GM18909 (cell line): ENCODE measurements around the gene DOCK4.

Experiments used
- ATAC-seq: cut with Tn5 transposase; IDR thresholded peaks from one replicate; pipeline ENCODE4 v1.9.1; 2021; ENCODE audit warnings: mild to moderate bottlenecking; ENCODE audit not compliant: unreplicated experiment, poor library complexity

DOCK4 gene

DNA sequence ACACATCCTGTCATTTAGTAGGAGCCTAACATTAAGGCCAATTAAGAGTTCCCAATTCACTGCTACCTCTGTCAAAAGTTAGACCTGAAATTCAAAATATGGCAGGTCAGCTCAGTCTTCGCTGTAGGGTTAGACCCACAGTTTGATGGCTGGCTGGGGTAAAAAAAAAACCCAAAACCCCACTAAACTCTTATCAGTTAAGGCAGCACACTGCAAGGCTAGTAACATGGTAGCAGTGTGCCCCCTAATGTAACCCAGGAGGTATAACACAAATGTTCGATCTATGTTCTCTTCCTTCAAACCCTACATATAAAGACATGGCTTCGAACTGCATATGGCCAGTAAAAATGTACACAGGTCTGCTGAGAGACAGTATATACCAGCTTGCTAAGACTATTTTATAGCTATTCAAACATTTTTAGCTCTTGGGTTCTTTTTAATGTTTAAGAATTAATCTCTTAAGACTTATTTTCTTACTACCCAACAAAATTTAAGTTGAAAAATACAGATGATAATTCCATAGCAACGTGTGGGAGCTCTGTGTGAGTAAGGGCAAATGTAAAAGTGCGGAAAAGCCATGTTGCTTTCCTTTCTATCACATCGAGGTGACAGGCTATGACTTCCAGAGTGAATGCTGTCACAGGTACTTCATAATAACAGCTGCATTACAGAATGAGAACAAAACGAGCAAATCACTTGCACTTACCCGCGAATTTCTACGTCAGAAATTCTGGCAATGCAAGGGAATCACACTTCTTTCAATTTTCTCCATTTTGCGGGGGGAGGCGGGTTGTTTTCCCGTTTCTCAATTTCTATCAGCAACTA lies 475.5 kb downstream of the DOCK4 start:
- peak; percentile 83 for ATAC-seq

DNA sequence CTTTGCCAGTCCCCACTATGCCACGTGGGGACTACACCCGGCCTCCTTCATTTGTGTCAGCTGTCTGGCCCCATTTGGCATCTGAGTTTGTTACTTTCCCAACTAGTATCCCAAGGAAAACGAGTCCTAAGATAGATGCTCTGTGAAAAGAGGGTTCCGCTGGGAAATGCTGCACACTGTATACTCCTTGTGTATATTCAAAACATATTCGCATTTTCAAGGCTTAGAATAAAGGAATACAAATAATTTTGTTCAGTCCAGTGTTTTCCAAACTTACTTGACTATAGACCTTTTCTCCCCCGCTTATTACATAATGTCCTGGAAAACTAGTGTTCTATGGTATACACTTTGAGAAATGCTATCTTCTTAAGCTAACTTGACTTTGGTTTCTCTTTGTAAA lies 476.1 kb downstream of the DOCK4 start:
- no peak for ATAC-seq

DNA sequence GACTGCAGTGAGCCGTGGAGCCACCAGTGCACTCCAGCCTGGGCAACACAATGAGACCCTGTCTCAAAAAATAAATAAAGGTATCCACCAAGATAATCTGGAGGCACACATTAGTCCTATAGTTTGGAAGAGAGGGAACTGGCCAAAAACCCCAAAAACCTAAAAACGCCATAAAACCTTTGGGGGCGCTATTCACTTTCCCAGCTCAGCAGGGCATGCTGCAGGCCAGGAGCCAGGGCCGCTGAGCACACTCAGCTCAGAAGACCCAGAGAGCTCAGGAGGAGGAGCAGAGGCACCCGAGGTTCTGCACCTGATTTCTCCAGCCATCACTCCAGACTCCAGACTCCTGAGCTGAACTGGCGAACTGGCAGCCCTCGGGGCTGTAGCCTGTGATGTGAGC lies 476.7 kb downstream of the DOCK4 start:
- ATAC-seq, result no peak

DNA sequence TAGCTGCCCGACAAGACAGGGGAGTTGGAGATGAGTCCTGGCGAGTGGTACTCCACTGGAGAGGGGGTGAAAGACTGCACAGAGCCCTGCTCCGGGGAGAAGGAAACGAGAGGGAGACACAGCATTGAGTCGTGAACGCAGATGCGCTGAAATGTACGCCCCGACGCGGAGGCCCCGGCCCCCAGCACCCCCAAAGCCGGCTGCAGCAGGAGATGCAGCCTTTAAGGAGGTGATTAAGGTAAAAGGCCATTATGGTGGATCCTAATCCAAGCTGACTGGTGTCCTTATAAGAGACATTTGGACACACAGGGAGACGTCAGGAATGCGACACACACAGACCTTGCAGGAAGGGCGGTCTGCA lies 477.6 kb downstream of the DOCK4 start:
- ATAC-seq, result no peak

DNA sequence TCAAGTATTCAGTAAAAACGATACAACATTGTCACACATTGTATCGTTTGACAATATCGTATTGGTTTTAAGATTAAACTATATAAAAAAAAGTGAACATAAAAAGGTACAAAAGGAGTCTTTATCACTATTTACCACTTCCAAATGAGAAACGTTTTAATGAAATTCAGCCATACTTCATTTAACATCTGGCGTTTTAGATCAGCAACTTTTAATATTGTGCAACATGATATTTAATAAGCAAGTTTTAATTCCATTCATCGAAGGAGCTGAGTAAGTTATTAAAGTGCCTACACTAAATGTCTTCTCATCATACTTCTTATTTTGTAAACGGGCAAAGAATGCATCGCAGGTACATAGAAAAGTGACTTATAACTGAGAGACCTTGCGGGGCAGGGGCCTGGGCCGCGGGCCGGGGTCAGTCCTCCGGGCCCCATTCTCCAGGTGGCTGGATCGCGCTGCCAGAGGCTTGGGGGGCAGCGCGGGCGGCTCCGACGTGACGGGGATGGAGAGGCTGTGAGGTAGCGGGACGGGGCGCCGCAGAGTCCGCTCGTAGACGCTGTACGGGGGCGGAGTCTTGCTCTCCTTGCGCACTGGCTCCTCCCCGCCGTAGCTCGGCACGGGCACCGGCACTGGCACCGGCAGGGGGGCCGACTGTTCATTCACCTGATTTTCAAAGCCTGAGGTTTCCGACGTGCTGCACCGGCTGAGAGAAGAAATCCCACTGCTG lies 478.1 kb downstream of the DOCK4 start:
- ATAC-seq, result no peak

DNA sequence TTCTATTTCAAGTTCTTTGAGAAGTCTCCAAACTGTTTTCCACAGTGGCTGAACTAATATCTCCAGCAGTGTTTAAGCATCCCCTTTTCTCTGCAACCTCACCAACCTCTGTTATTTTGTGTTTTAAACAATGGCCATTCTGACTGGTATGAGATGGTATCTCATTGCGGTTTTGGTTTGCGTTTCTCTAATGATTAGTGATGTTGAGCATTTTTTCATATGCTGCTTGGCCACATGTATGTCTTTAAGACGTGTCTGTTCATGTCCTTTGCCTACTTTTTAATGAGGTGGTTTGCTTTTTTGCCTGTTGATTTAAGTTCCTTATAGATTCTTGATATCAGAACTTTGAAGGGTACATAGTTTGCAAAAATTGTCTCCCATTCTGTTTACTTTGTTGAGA lies 487.3 kb downstream of the DOCK4 start:
- ATAC-seq, result no peak

DNA sequence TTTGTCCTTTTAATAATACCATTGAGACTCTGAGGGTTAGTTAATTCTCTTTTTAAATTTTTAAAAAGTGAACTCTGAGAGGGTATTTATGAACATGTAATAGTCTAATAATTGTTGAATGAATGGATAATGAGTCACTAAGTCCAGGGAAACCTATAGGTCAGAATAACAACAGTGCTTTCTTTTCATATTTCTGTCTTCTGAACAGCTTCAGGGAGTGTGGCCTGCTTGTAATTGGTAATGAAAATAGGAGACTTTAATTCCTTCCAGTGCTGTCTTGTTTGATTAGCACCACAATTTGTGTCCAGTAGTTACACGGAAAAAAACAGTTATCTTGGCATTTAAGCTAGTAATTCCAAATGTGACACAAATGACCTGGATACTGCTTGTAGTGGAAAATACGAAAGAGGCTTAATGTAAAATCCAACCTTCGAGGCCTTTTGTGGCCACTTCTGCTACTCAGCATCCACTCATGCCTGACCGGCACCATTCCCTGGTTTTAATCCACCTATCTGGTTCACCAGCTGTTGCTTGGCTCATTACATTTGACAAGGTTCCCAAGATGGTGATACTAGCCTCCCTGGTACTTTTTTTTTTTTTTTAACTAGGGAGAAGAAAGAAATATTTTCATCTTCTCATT lies 494.7 kb downstream of the DOCK4 start:
- ATAC-seq, result no peak

DNA sequence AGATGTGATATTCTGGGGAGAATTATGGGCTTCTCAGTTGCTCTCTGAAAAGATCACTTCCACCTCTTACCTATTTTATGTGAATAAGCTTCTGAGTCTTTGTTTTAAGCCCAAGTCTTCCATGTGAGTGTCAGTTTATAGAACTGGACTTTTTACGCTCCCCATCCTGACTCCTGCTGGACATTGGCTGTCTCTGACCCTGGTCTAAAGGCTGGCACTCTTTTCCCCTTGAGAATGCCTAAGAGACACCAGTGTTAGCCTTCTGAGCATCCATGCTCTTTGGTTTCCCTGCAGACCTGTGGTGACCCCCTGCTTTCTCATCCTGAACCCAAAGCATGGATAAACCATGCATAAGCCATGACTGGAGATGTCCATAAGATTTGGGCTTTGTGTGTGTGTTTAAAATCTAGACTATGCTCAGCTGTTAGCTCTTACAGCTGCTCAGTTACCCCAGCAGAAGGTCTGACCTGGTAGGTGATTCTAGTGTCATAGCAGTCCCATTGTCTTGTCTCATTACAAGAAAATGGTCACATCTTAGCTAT lies 495.3 kb downstream of the DOCK4 start:
- no peak for ATAC-seq

DNA sequence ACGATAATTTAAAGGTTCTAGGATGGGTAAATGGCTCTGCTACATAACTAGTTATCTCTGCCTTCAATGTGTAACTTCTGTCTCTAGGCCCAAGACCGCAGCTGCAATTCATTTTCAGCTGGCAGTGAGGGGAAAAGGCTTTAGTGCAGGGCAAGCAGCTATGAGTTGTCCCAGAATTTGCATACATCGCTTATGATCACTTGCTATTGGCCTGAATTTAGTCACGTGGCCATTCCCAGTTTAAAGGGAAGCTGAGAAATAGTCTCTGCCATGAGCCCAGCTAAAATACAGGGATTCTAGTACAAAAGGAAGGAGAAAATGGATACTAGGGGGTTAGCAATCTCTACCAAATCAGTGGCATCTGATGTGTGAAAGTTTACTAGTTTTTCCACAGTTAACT lies 498.1 kb downstream of the DOCK4 start:
- ATAC-seq, result no peak

DNA sequence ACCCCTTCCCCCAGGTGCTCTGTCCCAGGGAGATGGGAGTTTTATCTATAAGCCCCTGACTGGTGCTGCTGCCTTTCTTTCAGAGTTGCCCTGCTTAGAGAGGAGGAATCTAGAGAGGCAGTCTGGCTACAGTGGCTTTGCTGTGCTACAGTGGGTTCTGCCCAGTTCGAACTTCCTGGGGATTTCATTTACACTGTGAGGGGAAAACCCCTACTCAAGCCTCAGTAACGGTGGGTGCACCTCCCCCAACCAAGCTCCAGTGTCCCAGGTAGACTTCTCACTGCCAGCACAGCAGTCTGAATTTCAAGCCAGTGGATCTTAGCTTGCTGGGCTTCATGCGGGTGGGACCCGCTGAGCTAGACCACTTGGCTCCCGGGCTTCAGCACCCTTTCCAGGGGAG lies 500.4 kb downstream of the DOCK4 start:
- no peak for ATAC-seq

DNA sequence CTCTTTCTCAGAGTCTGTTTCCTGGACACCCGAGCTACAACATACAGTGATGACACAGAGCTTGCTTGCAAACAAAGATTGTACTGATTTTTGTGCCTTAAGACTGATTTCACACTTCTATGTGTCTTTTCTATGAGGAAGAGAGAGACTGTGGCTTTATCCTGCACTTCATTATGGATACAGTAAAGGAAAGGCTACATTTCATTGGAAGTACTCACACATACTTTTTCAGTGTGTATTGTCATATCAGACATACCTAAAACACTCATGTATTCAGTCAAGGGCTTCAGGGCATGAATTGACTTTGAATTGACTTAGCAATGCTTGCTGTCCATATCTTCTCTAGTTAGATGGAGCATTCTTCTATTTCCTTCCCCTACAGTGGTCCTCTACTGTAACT lies 508.4 kb downstream of the DOCK4 start:
- no peak for ATAC-seq

DNA sequence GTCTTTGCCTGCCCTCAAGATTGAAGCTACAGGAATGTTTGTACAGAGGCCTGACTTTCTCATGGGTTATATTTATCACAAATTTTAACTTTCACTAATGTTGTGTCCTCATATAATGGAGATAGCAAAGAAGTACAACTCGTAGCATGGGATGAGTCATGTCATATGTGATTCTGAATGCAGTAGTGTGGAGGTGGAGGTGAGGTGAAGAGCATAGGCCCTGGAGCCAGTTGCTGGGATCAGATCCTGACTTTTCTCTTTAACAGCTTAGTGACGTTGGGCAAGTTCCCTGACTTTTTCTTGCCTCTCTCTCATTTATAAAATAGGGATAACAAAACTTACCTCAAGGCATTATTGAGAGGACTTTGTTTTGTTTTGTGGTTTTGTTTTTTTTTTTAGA lies 511.8 kb downstream of the DOCK4 start:
- ATAC-seq, result no peak

DNA sequence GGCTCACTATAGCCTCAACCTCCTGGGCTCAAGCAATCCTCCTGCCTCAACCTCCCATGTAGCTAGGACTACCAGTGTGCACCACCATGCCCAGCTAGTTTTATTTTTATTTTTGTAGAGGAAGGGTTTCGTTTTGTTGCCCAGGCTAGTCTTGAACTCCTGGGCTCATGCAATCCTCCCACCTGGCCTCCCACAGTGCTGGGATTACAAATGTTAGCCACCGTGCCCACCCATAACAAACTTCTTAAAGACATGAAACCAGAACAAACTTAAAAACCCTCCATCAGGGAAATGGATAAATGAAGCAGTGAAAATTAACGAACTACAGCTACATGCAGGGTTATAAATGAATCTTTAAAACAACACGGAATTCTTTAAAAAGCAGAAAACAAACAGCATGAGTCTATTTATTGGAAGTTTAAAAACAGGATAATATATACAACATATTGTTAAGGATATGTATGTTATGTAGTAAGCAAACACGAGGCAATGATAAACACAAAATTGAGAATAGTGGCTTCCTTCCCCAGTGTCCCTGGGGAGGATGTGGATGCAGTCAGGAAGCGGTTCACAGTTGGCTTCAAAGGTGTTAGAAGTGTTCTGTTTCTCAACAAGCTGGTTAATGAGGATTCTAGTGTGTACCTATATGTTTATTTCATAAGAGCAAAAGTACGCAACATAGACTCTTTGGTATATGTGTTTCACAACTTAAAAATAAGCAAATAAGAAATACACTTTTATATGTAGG lies 515.7 kb downstream of the DOCK4 start:
- ATAC-seq, result no peak

DNA sequence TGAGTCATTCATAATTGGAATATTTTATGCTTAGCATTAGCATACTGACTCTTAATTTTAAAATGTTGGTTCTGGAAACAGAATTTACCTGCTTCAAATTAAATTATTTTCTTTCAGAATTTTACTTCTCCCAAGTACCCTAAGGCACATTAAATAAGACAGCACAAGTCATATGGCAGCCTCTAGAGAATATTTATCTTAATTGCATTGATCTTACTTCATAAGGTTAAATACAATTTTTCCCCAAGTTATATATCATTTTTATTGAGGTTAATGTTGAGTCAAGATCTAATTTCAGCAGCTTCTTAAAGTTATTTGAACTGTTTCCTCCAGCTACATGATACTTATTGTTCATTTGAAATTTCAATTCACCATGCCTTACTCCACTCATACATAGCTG lies 520.9 kb downstream of the DOCK4 start:
- ATAC-seq, result no peak

DNA sequence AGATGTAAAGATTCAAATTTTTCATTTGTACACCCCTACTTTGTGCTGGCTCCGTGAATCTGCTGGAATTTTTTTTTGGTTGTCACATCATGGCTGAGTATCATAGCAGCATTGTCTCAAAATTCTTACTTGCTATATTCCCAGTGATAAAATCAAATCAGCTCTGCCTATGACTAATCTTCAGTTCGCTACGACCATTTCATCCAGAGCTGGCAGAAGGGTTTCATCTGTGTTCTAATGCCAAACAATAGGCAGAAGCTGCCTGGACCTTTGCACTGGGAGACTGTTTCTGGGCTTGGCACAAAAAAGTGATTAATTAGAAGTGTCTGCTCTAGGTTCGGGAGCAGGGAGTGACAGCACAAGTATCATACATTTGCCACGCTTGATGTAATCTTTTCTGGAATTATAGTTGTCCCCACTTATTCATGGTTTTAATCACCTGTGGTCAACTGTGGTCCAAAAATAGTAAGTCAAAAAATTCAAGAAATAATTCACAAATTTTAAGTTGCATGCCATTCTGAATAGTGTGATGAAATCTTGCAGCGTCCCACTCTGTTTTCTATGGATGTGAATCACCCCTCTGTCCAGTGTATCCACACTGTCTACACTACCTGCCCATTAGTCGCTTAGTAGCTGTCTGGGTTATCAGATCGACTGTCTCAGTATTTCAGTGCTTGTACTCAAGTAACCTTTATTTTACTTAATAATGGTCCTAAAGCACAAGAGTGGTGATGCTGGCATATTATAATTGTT lies 523.4 kb downstream of the DOCK4 start:
- no peak for ATAC-seq

DNA sequence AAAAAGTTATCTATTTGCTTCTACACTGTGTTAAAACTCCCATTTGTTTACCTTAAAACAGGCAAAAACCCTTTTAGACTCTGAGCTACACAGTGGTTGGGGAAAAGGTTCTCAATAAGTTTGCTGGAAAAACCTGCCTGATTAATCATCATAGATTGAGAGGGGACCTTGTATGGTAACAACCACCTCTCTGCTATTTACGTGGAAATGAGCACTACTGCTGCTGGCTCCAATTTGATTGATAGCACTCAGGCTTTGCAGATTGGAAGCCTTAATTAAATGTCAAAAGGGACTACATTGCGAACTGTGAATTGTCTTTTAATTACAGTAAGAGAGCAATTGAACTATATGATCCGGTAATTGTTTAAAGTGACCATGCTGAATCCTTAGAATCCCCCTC lies 525.0 kb downstream of the DOCK4 start:
- ATAC-seq, result no peak

DNA sequence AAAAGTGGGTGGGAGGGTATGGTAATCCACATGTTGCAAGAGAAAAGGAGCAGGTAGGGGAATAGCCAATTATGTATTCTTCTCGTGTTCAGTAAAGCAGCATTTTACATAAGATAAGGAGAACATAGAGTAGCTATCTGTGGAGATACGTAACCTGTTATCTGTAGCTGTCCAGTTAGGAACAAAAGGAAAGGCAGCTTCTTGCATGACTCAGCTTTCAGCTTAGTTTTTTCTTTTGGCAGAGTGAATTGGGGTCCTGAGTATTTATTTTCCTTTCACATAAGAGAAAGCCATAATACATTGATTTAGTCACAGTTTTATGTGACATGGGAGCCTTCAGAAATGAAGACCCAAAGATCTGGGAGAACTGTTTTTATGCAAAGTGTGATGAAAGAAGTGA lies 527.2 kb downstream of the DOCK4 start:
- ATAC-seq, result no peak

DNA sequence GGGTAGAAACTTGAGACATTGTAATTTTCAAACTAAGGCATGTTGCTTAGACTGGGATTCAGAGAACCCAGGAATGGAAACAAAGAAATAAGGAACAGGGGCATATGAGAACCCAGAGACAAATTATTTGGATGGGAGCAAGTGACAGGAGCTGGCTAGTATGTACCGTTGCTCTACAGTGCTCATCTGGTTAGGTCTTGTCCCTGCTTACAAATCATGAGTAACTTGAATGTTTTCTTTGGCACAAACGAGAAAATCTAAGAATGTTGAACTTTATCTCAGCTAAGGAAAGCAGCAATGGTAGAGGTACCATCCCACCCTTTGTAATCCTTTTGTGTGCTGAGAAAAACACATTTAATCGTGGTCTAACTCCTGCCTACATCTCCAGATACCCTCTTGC lies 527.9 kb downstream of the DOCK4 start:
- no peak for ATAC-seq

DNA sequence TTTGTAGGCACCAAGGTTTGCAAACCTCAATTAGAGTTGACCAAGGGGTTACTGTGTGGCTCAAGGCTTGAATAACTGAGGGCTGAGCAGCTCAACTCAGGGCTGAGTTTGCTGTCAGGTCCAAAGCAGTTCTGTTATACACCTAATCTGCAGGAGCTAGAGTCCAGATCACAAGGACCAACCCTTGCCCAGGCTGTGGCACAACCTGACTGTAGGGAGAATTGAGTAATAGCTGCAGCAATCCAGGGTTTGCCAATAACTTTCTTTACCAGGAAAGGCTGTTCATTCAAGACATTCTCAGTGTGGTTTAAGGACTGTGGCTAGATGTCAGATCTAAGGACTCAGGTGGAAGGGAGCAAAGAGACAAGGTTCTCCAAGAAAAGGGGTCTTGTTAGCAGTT lies 528.4 kb downstream of the DOCK4 start:
- no peak for ATAC-seq

DNA sequence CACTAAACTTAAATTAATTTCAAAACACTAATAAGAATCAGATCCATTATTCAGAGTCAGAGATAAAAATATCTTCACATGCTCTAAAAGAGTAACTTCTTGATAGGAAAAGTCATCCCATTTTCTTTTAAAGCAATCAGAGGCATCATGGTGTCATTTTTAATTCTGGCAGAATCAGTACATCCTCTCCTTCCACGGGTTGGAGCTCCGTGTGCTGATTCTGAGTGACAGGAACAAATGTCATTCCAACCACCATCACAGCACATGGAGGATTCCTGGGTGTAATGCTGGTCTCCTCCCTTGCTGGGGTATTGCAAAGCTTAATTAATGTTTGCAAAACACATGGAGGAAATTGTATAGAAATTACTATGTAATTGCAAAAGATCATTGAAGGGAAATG lies 529.4 kb downstream of the DOCK4 start:
- no peak for ATAC-seq
